GM15510 (cell line): Measurements from ENCODE around the gene MMS19.

ENCODE experiments used
- POLR2A ChIP-seq: IDR thresholded peaks from 3 replicates; pipeline ENCODE4 v1.6.1; 2011; ENCODE audit warnings: borderline replicate concordance; ENCODE audit not compliant: insufficient read length; ENCODE audit errors: extremely low read depth

Gene MMS19

DNA sequence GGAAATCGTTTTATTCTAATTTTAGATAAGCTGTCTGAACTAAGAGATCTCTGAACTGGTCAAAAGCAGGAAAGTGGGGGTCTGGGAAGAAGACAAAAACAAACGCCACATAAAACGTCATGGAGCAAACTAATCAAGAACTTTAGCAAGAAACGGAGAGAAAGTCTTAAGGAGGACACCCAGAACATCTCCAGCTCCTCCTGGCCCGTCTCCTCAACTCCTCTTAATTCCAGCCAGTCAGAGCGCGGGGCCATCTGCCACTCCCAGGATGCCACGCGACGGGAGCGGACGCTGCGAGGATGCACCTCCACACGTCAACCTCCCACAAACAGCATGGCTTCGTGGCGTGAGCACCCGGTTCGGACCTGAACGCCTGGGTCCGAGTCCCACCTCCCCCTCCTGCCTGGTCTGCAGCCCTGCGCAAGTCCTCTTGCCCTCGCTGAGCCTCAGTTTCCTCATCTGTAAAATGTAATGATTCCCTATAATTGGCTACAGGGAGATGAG lies 598 bp downstream of the MMS19 start:
- TF ChIP-seq POLR2A = no peak

DNA sequence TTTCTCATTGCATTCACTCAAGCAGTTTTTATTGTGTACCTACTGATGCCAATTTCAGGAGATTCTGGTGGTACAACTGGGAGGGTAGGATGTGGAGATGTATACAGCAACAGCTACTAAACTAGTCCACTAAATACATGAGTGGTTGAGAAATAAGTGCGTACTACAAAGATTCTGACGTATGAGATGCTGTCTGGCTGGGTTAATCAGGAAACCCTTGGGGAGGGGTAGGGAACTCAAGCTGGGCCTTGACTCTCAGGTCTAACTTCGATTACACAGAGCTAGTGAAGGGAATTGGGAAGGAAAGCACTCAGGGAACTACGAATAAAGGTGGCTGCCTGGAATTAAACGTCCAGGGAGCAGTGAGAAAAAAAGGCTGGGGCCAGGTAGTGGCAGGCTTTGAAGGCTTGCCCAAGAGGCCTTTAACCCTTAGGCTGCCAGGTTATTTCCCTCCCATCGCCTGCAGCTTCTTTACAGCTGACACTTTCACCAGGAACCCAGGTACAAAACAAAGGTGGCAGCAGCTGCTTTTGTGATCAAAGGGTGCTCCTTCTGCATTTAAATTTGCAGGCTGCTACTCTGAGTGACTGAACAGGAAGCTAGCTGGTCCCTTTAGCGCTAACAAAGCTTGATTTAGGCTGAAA lies 3.2 kb downstream of the MMS19 start:
- TF ChIP-seq POLR2A = no peak

DNA sequence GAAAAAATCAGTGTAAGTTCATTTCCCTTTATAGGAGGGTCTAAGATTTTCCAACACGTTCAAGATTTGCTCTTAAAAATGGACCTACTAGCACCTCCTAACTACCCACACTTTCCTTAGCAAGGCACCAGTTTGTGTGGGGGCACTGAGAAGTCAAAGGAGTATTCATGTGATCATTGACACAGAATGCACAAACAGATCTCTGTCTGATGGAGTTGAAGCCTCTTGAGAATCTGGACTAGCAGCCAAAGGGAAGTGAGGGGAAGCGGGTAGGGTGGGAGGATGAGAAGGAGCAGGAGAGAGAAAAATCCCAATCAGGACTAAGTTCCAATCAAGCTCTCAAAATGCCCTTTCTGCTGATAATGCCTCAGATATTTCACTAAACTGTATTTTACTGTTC lies 4.1 kb downstream of the MMS19 start:
- TF ChIP-seq POLR2A = no peak

GRCh38 chr10:97490592-97490991 lies 7.6 kb downstream of the MMS19 start:
- no peak for TF ChIP-seq POLR2A

GRCh38 chr10:97485647-97486281 lies 12.5 kb downstream of the MMS19 start:
- TF ChIP-seq POLR2A = no peak

- no peak for TF ChIP-seq POLR2A
These were observed 14.3 kb downstream of the MMS19 start for GRCh38 chr10:97483921-97484320.

- TF ChIP-seq POLR2A = no peak
These were observed 14.7 kb downstream of the MMS19 start for GRCh38 chr10:97483506-97483905.

GRCh38 chr10:97482381-97482780 lies 15.8 kb downstream of the MMS19 start:
- no peak for TF ChIP-seq POLR2A

DNA sequence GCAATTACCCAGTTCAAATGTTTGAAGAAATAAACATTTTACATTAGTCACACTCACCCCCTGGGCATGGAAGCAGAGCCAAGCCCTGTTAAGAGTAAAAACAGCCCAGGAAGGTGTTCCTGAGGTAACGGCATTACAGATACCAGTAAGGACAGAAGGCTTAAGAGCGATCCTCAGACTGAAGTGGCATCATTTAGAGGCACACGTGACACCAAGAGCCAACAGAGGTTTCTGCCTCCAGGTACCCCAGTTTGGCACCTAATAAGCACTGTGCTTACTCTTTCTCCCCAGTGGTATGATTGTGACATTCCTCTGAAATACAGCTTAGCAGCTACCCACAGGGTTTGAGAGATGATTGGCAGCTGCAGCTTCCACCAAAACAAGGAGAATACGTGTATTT lies 17.2 kb downstream of the MMS19 start:
- TF ChIP-seq POLR2A = no peak

DNA sequence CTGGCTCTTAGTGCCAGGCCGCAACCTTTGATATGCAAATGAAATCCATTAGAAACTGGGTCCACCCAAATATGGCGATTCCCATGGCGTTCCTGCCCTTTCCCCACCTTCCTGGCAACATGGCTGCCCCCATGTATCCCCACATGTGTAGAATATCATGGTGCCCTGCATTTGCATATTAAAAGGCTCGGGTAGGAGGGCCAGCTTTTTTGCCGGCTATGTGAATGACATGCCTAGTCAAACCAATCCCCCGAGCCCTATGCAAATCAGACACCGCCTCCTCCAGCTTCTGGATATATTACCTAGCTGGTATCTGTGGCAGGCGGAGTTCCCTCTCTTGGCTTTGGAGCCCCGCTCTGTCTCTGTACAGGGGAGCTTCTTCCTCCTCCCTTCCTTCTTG lies 18.3 kb downstream of the MMS19 start:
- no peak for TF ChIP-seq POLR2A

GRCh38 chr10:97475936-97476594 lies 22.2 kb downstream of the MMS19 start:
- TF ChIP-seq POLR2A = no peak

GRCh38 chr10:97474918-97475317 lies 23.3 kb downstream of the MMS19 start:
- TF ChIP-seq POLR2A = no peak

DNA sequence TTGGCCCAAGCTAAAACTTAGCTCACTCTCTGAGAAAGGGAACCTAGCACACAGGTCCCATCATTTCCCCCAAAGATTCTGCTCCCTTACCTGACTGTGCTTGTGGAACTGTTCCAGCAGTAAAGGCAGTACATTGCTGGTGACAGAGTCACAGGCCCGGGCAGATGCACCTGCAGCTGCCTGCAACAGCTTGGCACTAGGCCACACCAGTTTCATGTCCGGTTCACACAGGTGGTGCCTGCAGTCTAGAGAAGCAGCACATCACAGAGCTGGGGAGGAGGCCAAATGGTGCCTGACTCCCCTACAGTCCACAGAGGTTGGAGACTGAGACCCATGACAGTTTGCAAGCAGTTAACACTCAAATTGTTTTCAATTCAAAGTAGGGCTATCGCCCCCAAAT lies 30.1 kb downstream of the MMS19 start:
- TF ChIP-seq POLR2A = no peak

GRCh38 chr10:97466755-97467154 lies 31.5 kb downstream of the MMS19 start:
- no peak for TF ChIP-seq POLR2A

- TF ChIP-seq POLR2A = no peak
These were observed 32.2 kb downstream of the MMS19 start for GRCh38 chr10:97465982-97466381.

DNA sequence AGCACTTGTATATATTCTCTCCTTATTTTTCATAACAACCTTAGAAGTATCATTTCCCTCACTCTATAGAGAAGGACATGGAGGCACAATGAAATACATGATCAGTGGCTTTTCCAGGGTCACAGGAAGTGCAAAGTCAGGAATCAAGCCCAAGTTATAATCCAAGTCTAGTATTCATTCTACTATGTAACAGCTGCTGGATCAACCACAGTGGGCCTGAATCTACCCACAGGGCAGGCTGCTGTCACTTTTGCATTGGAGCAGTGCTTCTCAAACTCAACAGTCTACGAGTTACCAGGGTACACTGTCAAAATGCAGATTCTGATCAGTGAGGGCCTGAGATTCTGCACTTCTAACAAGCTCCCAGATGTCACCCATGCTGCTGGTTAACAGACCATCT lies 34.0 kb downstream of the MMS19 start:
- TF ChIP-seq POLR2A = no peak
